A549 (cell line): ENCODE measurements around the gene SUCNR1.

Experiments used
- CHD2 ChIP-seq: fragments of 150-350 bp; IDR thresholded peaks from 2 replicates; pipeline ENCODE4 v1.6.1; 2014; ENCODE audit warnings: low read length; ENCODE audit not compliant: partially characterized antibody
- HOXA7 ChIP-seq: fragments of 250-450 bp; sonication (Bioruptor Pico); IDR thresholded peaks from 2 replicates; pipeline ENCODE4 v1.5.0; 2020; ENCODE audit warnings: mild to moderate bottlenecking, moderate library complexity
- HOXB13 ChIP-seq: fragments of 250-450 bp; sonication (Bioruptor Pico); IDR thresholded peaks from 2 replicates; pipeline ENCODE4 v1.5.0; 2020; ENCODE audit warnings: low read depth, mild to moderate bottlenecking, moderate library complexity
- JUN ChIP-seq, 2 experiments: fragments of >200 bp; sonication (Bioruptor Twin); formaldehyde crosslinking; IDR thresholded peaks; 2 replicates in 1 of 2; 3 replicates in 1 of 2; pipeline ENCODE4 v1.6.1; 2016 to 2017
- KDM5A ChIP-seq: fragments of 200-600 bp; sonication (generic); IDR thresholded peaks from 2 replicates; pipeline ENCODE4 v1.6.1; 2016; ENCODE audit warnings: antibody characterized with exemption, mild to moderate bottlenecking
- POLR2A ChIP-seq: IDR thresholded peaks from 2 replicates; pipeline ENCODE4 v1.6.1; 2012; ENCODE audit warnings: mild to moderate bottlenecking, low read length
- TF ChIP-seq, protein P1 (sequence below): fragments of 250-450 bp; sonication (Bioruptor Pico); IDR thresholded peaks from 2 replicates; pipeline ENCODE4 v1.5.0; 2021; ENCODE audit warnings: mild to moderate bottlenecking, moderate library complexity, borderline replicate concordance
- TF ChIP-seq, protein P2 (sequence below): fragments of >200 bp; sonication (Bioruptor Twin); formaldehyde crosslinking; IDR thresholded peaks from 3 replicates; pipeline ENCODE4 v1.5.1; 2016

GRCh38 chr3:151878465-151878864 lies 5.0 kb downstream of the SUCNR1 start:
- TF ChIP-seq HOXB13 (CRISPR knock-in tag) (no peak), POLR2A (no peak), HOXA7 (CRISPR knock-in tag) (no peak), JUN (IDR thresholded peaks at IDR 0.05) (no peak), CHD2 (no peak), KDM5A (no peak)
- TF ChIP-seq, protein P1, sequence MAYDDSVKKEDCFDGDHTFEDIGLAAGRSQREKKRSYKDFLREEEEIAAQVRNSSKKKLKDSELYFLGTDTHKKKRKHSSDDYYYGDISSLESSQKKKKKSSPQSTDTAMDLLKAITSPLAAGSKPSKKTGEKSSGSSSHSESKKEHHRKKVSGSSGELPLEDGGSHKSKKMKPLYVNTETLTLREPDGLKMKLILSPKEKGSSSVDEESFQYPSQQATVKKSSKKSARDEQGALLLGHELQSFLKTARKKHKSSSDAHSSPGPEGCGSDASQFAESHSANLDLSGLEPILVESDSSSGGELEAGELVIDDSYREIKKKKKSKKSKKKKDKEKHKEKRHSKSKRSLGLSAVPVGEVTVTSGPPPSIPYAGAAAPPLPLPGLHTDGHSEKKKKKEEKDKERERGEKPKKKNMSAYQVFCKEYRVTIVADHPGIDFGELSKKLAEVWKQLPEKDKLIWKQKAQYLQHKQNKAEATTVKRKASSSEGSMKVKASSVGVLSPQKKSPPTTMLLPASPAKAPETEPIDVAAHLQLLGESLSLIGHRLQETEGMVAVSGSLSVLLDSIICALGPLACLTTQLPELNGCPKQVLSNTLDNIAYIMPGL (CRISPR knock-in tag) = no peak
- TF ChIP-seq, protein P2, sequence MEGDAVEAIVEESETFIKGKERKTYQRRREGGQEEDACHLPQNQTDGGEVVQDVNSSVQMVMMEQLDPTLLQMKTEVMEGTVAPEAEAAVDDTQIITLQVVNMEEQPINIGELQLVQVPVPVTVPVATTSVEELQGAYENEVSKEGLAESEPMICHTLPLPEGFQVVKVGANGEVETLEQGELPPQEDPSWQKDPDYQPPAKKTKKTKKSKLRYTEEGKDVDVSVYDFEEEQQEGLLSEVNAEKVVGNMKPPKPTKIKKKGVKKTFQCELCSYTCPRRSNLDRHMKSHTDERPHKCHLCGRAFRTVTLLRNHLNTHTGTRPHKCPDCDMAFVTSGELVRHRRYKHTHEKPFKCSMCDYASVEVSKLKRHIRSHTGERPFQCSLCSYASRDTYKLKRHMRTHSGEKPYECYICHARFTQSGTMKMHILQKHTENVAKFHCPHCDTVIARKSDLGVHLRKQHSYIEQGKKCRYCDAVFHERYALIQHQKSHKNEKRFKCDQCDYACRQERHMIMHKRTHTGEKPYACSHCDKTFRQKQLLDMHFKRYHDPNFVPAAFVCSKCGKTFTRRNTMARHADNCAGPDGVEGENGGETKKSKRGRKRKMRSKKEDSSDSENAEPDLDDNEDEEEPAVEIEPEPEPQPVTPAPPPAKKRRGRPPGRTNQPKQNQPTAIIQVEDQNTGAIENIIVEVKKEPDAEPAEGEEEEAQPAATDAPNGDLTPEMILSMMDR = no peak
